HG03025 (cell line): ENCODE data around the gene NPBWR2.
"Not testable (repeated sequence)": the region's sequence is repeated elsewhere in the genome, so short reads cannot be mapped to it uniquely, and the experiment has no call there.

Experiments used
- ATAC-seq: cut with Tn5 transposase; IDR thresholded peaks from one replicate; pipeline ENCODE4 v1.9.1; 2021; ENCODE audit warnings: mild to moderate bottlenecking, moderate library complexity; ENCODE audit not compliant: unreplicated experiment, low FRiP score

The NPBWR2 gene

DNA sequence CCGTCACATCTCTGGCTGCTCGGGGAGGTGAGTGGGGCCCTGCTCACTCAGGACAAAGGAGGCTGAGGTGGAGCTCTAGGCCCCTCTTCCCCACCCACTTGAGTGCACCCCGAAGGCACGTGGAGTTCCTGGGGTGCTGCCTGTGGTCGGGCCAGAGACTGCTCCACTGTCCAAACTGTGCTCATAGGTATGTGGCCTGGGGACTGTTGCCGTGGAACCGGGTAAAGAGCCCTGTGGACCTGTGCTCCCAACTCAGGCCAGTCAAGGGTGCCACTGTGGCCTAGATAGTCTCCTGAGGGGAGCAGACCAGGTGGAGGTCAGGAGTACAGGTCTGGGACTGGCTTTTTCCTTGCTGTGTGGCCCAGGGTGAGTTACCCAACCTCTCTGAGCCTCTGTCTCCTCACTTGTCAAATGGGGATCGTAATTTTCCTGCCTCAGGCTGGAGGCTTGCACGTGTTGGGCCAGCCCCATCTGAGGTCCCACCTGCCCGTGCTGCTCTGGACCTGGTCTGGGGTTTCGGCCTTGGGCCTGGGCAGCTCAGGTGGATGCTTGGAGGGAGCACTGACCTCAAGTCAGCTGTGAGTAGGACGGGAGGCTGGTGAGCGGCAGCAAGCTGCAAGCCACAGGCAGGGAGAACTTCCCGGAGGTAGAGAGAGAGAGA, 12.4 kb upstream of the NPBWR2 start:
- no peak for ATAC-seq

DNA sequence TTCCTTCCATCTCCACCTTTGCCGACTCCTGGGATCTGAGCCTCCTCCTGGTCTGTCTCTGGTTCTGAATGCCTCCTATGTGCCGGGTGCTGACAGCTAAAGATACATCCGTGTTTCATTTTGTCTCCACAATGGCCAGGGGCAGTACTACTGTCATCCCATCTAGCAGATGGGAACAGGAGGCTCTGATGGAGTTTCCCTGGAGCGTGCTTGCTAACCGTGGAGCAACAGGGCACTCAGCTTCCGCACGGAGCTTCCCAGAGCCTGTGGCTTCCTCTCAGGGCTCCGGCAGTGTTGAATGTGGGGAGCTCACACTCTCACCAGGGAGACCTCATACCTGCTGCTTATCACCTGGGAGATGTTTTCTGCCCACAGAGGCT, 11.9 kb upstream of the NPBWR2 start:
- no peak for ATAC-seq

DNA sequence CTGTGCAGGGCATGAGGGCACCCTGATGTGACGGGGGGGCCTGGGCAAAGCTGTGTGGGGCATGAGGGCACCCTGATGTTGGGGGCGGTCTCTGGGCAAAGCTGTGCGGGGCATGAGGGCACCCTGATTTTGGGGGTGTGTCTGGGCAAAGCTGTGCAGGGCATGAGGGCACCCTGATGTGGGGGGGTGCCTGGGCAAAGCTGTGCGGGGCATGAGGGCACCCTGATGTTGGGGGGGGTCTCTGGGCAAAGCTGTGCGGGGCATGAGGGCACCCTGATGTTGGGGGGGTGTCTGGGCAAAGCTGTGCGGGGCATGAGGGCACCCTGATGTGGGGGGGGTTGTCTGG, 10.0 kb upstream of the NPBWR2 start:
- ATAC-seq: not testable (repeated sequence)

DNA sequence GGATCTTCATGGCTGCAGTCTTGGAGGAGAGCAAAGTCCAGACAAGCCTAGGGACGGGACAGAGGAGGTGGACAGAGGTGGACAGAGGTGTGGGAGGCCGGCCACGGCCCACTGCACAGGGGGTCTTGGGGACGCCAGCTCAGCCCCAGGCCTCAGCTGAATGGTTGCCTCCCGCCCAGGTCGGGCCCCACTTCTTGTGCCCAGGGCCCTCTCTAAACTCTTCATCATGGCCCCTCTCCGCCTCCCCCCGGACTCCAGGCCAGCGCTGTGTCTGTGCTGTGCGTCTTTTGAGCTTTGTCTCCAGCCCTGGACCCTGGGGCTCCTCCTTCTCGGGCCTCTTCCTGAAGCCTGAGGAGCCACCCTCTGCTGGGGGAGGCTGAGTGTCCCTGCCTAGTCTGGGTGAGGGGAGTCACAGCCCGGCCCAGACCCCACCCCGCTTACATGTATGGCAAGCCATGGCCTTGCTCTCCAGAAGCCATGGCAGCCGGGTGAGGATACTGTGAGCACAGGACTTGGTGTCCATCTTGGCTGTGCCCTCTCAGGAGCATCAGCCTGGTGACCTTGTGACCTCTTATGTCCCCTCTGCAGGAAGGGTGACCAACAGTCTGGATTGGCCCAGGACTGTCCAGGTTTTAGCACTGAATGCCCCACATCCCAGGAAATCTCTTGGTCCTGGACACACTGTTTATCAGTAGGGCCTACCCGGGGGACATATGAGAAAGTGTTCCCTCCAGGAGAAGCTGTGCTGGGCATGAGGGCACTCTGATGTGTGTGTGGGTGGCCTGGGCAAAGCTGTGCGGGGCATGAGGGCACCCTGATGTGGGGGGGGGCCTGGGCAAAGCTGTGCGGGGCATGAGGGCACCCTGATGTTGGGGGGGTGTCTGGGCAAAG, 9.4 kb upstream of the NPBWR2 start:
- ATAC-seq: no peak

- ATAC-seq: no peak
Measured at GRCh38 chr20:64116016-64116415, 8.7 kb upstream of the NPBWR2 start.

DNA sequence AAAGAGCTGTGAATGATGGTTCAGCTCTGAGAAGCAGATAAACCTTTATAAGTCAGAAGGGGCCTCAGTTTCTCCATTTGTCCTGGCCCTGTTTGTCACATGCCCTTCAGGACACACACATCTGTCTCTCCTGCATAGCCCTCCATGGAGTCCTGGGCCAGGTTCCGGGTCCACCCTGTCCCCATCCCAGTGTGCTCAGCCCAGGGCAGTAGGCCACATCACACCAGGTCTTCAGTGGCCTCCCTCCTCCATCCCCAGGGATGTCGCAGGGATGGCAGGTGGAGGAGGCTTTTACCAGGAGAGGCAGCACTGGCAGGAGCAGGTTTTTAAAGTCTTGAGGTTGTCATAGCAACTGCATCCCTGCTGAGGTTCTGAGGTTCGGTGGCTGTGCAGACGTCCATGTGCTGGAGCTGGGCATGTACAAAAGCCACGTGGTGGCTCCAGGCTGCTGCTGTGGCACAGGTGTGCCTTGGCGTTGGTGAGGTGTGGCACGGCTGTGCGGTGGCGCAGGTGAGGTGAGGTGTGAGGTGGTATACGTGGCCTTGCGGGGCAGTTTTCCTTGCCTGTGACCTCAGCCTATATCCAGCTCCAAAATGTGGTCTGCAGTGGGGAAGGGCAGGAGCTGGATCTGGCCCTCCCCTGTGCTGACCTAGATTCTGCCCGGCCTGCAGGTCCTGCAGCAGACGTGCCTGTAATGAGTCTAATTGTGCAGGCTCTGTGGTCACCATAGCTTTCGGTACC, 8.0 kb upstream of the NPBWR2 start:
- no peak for ATAC-seq

DNA sequence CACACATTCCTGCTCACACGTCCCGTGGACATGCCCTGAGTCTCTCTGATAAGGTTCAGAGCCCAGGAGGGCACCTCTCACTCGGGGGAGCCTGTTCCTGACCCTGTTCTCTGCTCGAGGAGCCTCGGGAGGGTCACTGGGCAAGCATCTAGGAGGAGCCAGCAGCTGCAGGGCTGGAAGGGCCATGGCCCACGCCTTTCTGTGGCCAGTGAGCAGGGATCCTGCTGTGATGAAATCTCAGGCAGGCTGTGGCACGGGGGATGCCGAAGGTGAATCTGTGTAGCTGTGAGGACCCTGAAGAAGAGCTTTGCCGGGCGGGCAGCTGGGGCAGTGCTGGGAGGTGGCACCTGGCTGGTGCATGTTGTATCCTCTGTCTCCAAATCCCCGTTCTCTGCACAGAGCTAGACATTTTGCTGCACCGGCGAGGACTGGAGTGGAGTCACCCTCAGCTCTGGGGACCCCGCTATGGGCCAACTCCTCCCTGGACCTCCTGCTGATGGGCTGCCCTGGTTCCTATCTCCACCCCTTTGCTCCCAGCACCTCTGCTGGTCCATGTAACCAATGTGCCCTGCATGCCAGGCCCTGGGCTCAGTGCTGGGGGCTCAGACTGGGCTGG, 7.1 kb upstream of the NPBWR2 start:
- no peak for ATAC-seq

DNA sequence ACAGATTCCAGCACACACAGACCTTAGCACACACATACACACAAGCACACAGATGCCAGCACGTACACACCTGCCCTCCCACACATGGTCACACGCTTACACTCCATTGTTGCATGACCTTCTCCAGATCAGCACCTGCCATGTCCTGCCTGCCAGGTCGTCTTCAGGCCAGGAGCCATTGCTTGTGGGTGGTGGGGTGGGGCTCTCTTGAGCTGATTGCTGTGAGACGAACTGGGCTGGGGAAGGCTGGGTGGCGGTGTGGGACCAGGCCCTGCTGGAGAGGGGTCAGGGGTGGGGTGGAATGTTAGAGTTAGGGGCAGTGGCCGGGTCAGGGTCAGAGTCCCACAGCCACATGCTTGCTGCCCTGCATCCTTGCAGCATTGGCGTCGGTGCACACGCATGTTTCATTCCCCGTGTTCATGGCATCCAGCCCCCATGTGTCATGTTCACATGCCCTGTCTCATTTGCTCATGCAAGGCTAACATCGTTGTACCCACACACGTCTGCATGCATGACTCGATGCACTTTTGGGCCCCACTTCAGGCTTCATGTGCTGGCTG, 6.5 kb upstream of the NPBWR2 start:
- ATAC-seq: no peak

GRCh38 chr20:64113444-64113775, 6.0 kb upstream of the NPBWR2 start:
- ATAC-seq: no peak

DNA sequence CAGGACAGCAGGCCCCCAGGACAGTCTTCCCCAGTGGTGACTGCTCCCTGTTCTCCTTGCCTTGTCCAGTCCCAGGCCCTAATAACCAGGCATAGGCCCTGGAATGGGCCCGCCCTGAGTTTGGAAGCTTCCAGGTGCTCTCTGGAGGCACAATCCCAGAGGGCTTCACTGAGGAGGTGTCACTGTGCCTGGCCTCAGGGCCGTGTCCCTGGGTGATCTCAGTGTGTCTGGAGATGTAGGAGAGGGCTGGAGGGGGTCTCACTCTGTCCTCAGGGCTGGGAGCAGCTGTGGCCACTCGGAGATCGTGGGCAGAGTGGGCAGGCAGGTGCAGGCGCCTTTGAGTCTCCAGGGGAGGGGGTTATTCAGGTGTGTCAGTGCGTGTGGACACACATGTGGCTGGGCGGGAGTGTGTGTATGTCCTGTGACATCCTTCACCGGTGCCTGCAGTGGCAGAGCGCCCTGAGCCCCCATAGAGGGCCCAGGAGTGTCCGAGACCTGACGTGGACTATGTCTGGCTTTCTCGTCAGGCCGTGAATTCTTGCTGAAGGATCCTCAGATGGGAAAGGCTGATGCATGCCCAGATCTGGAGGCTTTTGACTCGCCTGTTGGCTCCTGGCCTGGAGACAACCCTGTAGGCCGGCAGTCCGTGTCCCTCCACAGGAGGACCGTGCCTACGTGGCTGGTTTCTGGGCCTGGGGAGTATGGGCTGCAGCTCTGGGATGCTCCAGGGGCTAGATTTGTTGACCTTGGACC, 5.5 kb upstream of the NPBWR2 start:
- no peak for ATAC-seq

DNA sequence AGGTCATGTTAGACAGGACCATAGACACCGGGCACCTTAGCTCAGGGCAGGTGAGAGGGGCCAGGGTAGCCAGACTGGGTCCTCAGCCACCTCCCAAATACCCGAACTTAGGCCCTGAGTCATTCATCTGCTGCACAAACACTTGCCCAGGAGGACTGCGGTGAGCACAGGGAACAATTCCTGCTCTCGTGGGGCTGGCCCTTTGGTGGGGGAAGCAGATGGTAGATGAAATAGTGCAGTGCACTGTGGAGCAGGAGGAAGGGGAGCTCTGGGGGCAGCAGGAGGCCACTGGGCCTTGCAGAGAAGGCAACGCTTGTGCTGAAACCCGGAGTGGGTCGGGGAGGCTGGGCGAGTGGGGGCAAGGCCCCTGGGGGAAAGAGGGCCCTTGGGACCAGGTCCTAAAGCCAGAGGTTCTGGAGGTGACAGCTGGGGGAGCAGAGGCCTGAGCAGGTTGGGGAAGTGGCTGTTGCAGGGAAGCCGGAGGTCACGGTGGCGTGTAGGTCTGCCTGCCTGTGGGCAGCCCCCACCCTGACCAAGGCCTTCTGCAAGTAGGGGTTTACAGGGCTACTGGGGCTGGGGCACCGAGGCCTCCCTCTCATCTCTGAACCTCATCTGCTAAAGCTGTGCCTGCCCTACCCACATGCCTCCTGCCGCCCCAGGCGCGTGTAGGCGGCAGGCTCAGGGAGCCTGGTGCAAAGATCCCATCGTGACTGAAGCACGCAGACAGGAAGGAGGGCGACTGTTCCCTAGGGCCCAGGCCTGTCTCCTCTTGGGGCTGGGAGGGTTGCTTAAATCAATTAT, 4.7 kb upstream of the NPBWR2 start:
- ATAC-seq: no peak

DNA sequence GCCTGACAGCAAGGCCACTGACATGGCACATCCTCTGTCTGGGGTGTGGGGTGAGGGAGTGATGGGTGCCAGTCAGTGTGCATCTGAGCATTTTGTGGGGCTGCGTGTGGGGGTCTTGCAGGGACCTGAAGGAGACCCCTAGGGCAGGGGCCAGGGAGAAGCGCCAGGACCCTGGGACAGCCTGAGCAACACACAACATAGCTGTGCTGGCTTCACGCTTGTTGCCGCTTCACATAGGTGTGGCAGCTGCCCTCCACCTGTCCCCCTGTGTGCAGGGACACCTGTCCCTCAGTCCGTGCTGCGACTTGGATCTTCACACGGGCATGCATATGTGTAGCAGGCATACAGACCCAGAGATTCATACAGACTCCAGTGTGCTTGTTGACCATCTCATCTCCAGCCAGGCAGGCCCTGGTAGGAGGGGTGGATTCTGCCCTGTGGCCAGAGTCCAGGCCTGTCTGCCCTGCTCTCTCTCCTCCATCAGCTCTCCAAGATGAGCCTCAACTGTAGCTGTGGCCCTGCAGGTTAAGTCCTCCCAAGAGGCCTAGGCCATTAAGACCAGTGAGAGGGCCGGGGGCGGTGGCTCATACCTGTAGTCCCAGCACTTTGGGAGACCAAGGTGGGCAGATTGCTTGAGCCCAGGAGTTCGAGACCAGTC, 3.2 kb upstream of the NPBWR2 start:
- no peak for ATAC-seq

- no peak for ATAC-seq
Measured at GRCh38 chr20:64109831-64110391, 2.5 kb upstream of the NPBWR2 start.

- ATAC-seq: no peak
Measured at GRCh38 chr20:64108731-64109681, 1.6 kb upstream of the NPBWR2 start.

DNA sequence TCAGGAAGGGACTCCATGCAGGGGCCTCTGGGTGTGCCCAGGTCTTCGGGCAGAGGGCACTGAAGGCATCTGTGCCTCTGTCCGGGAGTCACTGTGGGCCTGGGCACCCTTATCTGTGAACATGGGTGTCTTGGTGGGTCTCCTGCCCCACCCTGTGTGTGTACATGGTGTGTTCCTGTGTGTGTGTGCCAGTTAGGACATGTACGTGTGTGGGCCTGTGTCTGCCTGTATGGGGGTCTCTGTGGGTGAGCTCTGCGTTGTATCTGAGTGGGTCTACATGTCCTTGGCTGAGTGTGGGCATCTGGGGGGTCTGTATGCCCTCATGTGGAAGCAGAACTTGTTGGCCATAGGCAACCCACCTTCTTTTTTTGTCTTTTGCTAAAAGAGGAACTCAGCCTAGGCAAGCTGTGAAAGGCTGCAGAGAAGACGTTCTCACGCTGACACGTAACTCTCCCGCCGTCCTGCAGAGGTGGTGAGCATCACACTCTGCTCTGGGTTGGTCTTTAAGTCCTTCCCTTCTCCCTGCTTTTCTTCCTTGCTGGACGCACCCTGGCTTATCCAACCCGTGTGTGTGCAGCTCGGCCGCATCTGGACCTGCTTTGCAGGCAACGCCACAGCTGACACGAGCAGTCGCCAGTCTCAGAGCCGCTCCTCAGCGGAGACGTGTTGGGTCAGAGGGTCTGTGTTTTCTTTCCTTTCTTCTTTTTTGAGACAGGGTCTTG, 532 bp upstream of the NPBWR2 start:
- no peak for ATAC-seq

GRCh38 chr20:64106435-64106961, 867 bp downstream of the NPBWR2 start:
- no peak for ATAC-seq
